Lower leg skin (tissue), 3 donors: ENCODE data around the gene RTP2.

Experiments used
- CTCF ChIP-seq, 3 donors: fragments of 450-650 bp; IDR thresholded peaks; one replicate each; pipeline ENCODE4 v1.5.1; 2016; ENCODE audit warnings: antibody characterized with exemption in 3 of 3, mild to moderate bottlenecking in 3 of 3, moderate library complexity in 2 of 3
- POLR2A ChIP-seq, 2 donors: fragments of 450-650 bp; IDR thresholded peaks; one replicate each; pipeline ENCODE4 v1.6.1; 2016 to 2017; ENCODE audit warnings: antibody characterized with exemption in 2 of 2, mild to moderate bottlenecking in 1 of 2, moderate library complexity in 1 of 2

DNA sequence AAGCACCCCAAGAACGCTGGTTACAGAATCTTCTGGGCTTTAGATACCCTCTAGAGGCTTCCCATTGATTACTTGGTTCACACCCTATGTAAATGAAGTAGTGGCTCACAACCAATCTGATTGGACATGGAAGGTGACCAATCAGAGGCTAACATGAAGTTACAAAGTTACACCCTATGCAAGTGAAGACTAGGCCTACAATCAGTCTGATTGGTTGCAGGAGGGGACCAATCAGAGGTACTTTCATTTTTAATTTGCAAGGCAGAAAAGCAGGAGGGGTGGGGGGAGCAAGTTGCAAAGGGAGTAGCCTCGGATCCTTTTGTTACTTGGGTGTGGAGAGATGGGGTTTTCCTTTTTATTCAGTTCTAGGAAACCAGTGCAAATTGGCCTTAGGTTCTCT lies 11.1 kb upstream of the RTP2 start:
- TF ChIP-seq CTCF (IDR thresholded peaks at IDR 0.05), result no peak
- no peak for TF ChIP-seq POLR2A (IDR thresholded peaks at IDR 0.05)
